Iris pigment epithelial cell (primary cell): Measurements from ENCODE around the gene AHCYL1.

ENCODE experiments used
- DNase-seq: peaks from one replicate; pipeline ENCODE4 v3.0.0-alpha.2; 2011; ENCODE audit warnings: low read depth

Gene AHCYL1

DNA sequence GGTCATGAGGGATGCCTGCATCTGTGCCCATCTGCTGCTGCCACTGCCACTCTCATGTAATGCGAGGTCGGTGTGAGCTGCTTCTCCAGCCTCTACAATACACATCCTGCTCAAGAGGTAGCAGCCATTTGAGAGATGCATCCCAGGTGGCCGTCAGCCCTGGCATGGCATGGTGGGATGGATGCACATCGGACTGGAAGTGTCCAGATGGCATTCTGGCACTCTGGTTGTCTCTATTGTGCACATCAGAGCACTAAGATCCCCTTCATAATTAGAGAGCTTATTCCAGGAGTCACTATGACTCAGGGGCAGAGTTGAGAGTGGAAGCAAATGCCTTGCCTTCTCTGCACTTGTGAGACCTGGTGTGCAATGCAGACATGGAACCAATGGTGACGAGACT lies 53.7 kb downstream of the AHCYL1 start:
- DNase-seq = no peak

DNA sequence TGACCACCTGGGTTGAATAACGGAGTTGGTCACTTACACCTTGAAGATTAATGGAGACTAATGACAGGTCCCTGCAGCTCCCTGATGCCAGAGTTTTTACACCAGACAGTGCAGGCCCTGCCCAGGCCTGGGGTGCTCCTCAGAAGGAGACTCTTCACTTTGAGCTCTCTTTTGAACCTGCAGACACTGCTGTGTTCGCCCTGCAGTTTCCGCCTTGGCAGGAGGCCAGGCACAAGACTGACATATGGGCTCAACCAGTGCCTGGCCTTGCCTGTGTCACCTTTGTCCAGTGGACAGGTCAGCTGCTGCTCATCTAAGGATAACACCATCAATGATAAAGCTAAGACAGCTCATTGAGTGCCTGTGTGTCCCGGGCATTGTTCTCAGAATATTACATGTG lies 55.1 kb downstream of the AHCYL1 start:
- DNase-seq = no peak

DNA sequence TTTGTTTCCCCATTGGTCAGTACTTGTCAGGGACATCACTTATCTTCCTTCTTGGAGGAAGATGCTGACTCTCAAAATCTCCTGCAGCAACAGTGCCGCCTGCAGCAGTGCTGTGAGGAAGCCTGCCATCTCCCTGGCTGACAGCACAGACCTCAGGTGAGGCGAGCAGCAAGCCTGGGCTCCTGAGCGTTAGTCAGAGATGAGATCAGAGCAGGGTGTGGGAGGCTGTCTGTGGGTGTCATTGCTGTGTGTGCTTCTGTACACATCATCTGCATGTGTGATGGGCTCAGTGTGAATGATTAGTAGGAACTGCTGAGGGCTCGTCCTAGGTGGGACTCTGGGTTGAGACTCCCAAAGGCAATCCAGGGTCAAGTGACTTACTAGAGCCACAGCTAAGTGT lies 56.0 kb downstream of the AHCYL1 start:
- no peak for DNase-seq

DNA sequence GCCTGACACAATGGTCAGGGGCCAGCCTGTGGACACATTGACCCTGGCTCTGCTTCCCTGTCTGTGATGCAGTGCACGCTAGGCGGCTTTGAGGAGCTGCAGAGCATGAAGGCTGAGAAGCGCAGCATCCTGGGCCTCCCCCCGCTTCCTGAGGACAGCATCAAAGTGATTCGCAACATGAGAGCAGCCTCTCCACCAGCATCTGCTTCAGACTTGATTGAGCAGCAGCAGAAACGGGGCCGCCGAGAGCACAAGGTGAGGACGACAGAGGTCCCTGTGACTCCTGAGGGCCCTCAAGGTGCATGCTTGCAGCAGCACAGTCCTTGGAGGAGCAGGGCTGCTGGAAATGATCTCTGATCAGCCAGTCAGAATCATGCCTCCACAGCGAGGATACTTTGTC lies 58.5 kb downstream of the AHCYL1 start:
- no peak for DNase-seq

DNA sequence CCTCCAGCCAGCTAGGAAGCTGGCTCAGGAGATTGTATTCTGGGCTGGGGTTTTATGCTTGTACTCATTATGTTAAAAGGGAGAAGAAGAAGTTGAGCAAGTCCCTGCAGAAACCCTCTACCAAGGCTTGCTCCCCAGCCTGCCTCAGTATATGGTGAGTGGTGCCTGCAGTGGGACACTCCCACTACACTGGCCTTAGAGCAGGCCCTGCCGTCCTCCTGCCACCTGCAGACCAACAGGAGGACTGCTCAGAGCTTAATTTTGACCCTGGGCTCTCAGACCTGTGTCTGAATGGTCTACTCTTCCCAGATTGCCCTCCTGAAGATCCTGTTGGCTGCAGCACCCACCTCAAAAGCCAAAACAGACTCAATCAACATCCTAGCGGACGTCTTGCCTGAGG lies 62.9 kb downstream of the AHCYL1 start:
- DNase-seq = no peak

DNA sequence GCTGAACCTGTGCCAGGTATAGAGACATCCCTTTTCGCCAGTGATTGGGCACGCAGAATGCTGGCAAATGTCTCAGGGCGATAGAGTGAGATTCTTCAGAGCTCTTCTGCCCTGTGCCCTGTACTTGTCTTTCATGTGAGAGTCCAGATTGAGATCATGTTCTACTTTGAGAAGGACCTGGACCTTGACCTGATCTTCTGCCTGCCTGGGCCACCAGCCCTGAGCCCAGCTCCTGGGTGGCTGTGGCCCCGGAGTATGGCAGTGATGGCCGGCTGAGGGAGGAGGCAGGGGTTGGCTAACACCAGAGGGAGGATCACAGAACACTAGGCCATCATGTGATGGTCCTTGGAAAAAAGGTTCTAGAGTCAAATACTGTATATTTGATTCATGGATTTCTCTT lies 63.7 kb downstream of the AHCYL1 start:
- no peak for DNase-seq

DNA sequence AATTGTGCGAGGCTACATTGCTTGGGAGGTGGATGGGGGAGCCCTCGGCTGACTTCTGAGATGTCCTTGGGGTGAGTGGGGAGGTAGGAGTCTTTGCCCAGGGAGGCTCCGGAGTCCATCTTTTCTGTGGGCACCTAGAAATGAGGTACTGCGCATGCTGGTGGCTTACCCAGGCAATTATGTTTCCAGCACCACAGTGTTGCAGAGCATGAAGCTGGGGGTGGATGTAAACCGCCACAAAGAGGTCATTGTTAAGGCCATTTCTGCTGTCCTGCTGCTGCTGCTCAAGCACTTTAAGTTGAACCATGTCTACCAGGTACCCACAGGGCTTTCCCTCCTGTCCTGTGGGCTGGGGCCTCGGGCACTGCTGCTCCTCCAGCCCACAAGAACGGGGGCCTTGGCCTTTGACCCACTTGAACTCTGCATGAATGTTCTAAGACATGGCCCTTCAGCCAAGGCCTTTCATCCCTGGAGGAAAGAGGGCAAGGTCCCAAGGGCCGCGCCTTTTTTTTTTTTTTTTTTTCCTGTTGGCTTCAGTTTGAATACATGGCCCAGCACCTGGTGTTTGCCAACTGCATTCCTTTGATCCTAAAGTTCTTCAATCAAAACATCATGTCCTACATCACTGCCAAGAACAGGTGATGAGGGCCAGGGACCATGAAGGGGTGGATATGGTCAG lies 64.5 kb downstream of the AHCYL1 start:
- DNase-seq = no peak

DNA sequence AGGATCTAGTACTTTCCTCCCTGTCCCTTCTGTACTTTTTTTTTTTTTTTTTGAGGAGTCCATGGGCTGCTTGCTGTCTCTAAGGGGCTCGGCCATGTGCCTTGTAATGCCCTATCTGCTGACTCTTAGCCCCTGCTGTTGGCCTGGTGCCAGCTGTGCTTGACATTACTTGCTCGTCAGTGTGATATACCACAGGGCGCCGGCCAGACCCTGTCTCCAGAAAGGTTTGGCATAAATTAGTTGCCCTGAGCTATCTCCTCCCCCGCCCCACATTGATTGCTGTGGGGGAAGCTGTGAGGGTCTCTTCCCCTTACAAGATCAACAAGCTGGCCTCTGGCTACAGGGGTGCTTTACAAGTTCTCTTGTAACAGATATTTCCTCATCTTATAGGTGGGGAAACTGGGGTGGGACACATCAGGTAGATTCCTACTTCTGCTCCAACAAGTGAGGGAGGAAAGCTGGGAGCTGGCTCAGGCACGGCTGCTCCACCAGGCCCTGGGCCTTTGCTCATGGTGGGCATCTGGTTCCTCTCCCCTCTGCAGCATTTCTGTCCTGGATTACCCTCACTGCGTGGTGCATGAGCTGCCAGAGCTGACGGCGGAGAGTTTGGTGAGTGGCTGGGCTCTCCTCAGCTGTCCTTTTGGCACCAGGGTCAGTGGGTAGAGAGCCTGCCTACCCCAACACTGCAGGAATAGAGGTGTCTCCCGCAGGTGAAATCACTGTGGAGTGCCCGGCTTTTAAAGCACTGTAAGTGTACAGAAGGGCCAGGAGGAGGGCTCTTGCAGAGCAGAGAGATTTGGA lies 65.4 kb downstream of the AHCYL1 start:
- no peak for DNase-seq

DNA sequence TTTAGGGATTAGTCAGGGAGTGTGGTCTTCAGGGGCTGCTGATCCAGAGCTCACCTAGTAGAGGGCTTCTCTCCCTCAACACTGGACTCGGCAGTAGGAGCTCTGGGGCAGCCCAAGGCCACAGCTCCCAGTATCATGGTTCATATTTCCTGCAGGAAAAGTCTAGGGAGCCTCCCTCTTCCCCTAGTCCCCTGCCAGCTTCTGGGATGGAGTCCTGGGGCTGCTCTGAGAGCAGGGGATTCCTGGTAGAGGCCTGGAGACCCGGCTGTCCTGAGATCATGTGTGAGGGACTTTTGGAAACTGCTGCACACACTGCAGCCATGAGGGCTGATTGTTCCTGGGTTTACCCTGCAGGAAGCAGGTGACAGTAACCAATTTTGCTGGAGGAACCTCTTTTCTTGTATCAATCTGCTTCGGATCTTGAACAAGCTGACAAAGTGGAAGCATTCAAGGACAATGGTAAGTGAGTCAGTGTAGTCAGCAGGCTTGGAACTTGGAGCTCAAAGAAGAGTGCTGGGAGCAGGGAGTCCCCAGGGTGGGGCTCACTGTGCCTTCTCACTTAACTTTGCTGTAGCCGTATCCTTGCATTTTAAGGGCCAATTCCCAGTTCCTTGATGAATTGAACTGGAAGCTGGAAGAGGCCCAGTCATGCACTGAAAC lies 66.2 kb downstream of the AHCYL1 start:
- DNase-seq = peak; percentile 55

DNA sequence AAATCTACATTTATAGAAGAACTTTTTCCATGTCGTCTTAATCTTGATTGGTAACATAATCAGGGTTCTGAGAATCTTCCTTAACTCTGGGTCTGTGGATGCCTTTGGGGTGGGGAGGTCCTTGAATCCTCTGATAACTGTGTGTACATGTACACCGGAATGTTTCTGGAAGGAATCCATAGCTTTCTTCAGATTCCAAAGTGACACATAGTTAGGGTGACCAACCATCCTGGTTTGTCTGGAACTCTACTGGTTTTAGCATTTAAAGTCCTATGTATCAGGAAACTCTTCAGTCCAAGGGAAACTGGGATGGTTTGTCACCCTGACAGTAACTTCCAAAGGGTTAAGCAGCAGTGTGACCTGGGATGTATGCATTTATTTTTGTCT lies 66.7 kb downstream of the AHCYL1 start:
- DNase-seq = no peak

DNA sequence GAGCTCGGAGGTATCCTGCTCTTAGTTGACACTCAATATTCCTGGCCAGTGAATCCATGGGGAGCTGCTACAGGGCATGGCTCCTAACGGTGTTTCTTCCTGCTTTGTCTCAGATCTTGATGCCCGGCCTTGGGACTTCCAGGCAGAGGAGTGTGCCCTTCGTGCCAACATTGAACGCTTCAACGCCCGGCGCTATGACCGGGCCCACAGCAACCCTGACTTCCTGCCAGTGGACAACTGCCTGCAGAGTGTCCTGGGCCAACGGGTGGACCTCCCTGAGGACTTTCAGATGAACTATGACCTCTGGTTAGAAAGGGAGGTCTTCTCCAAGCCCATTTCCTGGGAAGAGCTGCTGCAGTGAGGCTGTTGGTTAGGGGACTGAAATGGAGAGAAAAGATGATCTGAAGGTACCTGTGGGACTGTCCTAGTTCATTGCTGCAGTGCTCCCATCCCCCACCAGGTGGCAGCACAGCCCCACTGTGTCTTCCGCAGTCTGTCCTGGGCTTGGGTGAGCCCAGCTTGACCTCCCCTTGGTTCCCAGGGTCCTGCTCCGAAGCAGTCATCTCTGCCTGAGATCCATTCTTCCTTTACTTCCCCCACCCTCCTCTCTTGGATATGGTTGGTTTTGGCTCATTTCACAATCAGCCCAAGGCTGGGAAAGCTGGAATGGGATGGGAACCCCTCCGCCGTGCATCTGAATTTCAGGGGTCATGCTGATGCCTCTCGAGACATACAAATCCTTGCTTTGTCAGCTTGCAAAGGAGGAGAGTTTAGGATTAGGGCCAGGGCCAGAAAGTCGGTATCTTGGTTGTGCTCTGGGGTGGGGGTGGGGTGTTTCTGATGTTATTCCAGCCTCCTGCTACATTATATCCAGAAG lies 69.2 kb downstream of the AHCYL1 start:
- peak; percentile 39 for DNase-seq

DNA sequence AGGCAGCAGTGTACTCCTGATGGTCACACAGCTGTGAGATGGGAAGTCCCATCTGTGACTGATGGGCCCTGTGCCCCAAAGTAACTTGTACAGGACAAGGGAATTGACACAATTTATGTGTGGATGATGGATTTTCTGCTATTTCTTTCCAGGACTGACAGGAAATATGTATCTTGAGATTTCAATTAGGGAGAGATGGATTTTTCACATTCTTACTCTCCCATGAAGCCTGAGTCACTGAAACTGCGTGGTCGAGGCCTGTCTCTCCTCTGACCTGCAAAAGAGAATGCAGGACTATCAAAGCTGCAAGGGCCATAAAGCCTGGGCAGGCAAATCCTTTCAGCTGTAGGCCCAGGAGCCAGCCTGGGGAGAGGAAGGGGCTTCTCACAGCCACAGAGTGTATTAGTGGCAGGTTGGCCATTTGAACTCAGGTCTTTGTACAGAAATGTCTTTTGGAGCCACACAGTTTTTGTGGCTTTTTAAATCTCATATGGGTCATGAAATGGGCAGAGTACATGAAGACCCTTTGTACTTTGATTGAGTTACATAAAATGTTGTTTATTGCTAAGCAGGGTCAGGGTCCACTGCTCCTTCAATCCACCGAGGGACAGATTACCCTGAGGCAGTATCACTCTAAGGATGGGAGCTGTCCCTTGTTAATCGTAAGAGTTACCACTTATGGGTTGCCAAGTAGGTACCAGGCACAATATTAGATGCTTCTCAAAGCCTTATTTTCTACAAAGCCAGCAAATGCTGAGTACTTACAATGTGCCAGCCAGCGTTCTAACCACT lies 71.1 kb downstream of the AHCYL1 start:
- peak; percentile 85 for DNase-seq

DNA sequence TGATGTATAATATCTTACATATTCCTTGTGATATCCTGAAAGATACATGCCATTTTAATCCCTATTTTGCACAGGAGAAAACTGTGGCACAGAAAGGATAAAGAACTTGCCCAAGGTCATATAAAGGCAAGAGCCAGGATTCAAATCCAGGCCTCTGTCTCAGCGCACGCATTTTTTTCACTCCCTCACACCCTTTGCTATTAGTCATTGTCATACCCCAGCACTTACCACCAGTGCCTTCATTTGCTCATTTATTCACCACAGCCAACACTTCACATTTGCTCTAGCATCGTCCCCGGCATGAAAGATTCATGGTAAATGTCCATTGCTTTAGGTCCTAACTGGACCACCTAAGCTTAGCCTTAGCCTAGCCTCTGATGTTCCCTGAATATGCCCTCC lies 71.7 kb downstream of the AHCYL1 start:
- DNase-seq = peak; percentile 42

DNA sequence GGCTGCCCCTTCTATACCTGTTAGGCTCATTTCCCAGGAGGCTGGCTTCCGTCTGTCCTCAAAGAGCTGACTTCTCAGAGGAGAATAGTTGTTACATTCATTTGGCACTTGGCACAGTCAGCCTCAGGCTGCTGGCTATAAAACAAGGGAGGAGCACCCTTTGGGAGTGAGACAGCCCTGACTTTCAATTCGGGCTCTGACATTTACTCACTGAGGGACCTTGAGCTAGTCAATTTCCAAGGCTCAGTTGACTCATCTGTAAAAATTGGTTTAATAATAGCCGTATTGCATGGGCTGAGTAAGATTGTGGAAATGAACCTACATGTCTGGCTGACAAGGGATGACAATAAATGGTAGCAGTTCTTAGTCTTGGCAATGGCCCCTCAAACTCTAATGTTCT lies 72.2 kb downstream of the AHCYL1 start:
- DNase-seq = peak; percentile 73

DNA sequence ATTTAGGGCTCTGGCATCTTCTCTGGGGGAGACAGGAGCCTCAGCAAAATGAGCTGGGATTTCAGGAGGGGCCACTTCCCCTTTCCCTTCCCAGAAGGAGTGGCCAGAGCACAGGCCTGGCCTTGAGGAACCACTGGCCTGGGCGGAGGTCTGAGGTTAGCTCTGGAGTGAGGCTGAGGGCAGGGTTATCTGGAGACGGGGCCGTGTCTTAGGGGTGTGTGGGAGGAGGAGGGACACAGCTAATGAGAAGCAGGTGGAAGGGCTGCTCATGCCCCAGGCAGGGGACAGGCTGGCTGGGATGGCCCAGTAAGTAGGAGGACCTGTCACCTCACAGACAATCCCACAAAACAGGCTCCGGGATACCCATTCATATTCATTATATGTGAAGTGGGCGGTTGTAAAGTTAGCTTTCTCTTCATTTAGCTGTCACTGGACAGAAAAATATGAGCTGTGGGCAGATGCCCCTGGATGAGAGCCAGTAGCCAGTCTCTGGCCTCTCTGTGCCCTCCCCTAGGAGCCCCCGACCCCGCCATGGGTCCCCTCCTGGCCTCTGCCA lies 73.5 kb downstream of the AHCYL1 start:
- DNase-seq = no peak

DNA sequence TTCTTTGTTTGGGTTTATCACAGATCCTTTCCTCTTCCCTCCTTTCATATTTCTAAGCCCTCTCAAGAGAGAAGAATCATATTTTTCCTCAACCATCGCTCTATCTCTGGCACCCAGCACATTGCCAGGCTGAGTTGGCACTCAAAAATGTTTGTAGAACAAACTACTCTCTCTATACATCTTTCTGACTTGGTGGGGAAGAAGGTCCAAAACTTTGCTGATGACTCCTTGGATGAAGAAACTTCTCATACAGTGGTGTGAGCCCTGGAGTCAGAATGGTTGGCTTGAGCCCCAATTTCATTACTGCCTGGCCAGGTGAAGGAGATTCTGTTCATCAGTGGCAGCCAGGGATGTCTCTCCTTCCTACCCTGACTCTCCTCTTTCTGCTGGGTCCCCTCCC lies 74.0 kb downstream of the AHCYL1 start:
- DNase-seq = no peak

DNA sequence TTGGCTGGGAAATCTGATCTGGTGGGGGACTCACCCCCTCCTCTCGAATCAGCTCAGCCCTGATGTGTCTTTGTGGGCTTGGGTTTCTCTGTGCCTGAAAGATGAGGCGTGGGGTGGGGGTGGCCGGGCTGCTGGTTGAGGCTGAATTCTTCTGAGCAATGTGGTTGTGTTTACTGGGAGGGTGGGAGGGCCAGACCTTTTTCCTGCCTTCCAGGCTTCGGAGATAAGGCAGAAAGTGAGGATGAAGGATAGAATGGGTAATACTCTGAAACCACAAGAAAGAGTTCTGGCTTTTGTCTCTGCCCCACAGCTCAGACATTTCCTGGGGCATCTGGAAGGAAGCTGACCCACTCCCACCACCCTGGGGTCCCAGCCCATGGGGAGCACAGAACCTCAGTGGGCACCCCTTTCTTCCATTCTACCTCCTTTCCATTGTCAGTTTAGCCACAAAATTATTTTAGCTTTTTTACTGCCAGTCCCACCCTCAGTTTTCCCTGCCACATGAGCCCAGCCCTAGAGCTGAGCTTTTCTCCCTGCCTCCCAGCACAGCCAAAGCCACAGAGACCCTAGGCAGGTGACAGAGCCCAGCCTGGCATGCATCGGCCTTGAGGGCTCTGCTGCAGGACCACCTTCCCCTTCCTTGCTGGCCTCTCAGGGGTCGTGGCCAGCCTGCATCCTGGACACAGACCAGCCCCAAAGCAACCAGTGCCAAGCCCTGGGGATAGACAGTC lies 74.7 kb downstream of the AHCYL1 start:
- DNase-seq = no peak

DNA sequence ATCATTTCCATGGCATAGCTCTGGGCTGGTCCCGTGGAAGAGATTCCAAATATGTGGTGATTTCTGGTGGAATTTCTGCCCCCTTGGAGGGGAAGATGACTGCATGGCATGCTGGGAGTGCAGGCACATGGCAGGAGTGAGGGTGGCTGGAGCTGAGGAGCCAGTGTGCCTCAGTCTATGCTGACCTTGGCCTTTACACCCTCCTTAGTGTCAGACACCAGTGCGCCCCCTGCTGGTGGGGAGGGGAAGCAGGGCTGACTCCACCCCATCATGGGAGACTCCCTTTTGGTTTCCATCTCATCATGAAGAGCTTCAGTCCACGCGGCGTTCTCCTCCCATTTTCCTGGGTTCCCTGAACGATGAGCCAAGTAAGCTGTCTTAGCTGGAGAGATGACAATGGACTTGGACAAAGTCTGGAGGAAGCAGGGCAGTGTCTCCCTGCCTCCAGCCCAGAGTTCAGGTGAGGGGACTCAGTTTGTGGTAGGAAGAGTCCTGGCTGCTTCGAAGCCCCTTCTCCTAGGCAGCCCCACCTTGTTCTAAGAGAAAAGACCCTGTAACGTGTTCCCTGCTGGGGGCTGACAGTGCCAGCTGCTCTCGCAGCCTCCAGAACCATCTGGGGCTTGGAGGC lies 75.6 kb downstream of the AHCYL1 start:
- DNase-seq = no peak

DNA sequence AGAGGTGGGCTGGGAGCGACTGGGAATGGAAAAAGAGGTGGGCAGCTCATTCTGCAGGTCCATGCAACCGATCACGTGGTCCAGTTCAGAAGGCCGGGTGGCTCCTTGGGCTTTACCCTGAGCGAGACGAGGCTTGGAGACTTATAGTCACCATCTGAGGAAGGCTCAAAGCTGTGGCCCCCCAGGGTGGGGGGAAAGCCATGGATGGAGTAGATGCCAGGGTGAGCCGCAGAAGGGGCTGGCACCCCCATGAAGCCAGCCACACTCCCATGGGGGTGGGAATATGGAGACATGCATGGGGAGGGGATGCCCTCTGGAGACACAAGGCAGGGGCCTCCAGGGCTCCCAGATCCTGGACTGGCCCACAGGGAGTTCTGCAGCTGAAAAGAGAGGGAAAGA lies 76.1 kb downstream of the AHCYL1 start:
- DNase-seq = no peak

DNA sequence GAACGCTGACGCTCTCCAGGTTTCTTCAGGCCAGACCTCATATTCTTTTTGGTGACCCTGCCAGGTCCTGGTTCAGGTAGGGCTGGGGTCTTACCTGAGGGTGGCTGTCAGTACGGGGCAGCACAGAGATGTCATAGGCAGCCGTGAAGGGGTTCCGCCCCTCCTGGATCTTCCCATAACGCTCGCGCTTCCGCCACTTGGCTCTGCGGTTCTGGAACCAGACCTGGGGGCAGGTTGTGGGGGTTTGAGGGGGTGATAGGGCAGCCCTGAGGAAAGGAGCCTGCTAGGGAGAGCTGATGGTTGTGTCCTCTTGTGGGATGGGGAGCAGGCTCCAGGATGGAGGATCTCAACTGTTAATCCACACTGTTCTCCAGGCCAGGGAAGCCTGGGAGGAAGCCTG lies 76.8 kb downstream of the AHCYL1 start:
- no peak for DNase-seq
